Midbrain (tissue), 1 donor: ENCODE data around the gene NLRC5.
"Not testable (repeated sequence)": the region's sequence is repeated elsewhere in the genome, so short reads cannot be mapped to it uniquely, and the experiment has no call there.

ENCODE experiments used
- DNase-seq: peaks from one replicate; lab custom pipeline; 2025; lab: John Stamatoyannopoulos, UW

NLRC5 gene

GRCh38 chr16:56998861-56999260 is 9.5 kb downstream of the NLRC5 start:
- DNase-seq: no peak

GRCh38 chr16:56999409-57000270 is 10.3 kb downstream of the NLRC5 start:
- DNase-seq: no peak

GRCh38 chr16:57000271-57001025 is 11.1 kb downstream of the NLRC5 start:
- no peak for DNase-seq

GRCh38 chr16:57001026-57001679 is 11.8 kb downstream of the NLRC5 start:
- DNase-seq: no peak

GRCh38 chr16:57003439-57004386 is 14.4 kb downstream of the NLRC5 start:
- no peak for DNase-seq

GRCh38 chr16:57004387-57005250 is 15.3 kb downstream of the NLRC5 start:
- no peak for DNase-seq

GRCh38 chr16:57005597-57005996 is 16.2 kb downstream of the NLRC5 start:
- DNase-seq: not testable (repeated sequence)

GRCh38 chr16:57007050-57007449 is 17.7 kb downstream of the NLRC5 start:
- DNase-seq: no peak

GRCh38 chr16:57007530-57007929 is 18.2 kb downstream of the NLRC5 start:
- no peak for DNase-seq

GRCh38 chr16:57008440-57008839 is 19.1 kb downstream of the NLRC5 start:
- DNase-seq: no peak

GRCh38 chr16:57009643-57010170 is 20.4 kb downstream of the NLRC5 start:
- DNase-seq: no peak

GRCh38 chr16:57012353-57012752 is 23.0 kb downstream of the NLRC5 start:
- no peak for DNase-seq

- no peak for DNase-seq
Observed at GRCh38 chr16:57013229-57013628, 23.9 kb downstream of the NLRC5 start.

- DNase-seq: no peak
Observed at GRCh38 chr16:57013902-57014301, 24.5 kb downstream of the NLRC5 start.

- DNase-seq: no peak
Observed at GRCh38 chr16:57016301-57016700, 26.9 kb downstream of the NLRC5 start.

- no peak for DNase-seq
Observed at GRCh38 chr16:57016831-57017230, 27.5 kb downstream of the NLRC5 start.

- no peak for DNase-seq
Observed at GRCh38 chr16:57017251-57017650, 27.9 kb downstream of the NLRC5 start.

- no peak for DNase-seq
Observed at GRCh38 chr16:57019746-57020145, 30.4 kb downstream of the NLRC5 start.

- no peak for DNase-seq
Observed at GRCh38 chr16:57020651-57021050, 31.3 kb downstream of the NLRC5 start.

GRCh38 chr16:57021757-57022156 is 32.4 kb downstream of the NLRC5 start:
- no peak for DNase-seq
